NT2/D1 (cell line): ENCODE data around the gene GNB5.

ENCODE experiments used
- SUZ12 ChIP-seq: IDR thresholded peaks from 2 replicates; pipeline ENCODE4 v1.6.1; 2011; ENCODE audit not compliant: insufficient read length, insufficient read depth; ENCODE audit errors: extremely low read depth
- ZNF274 ChIP-seq: IDR thresholded peaks from 2 replicates; pipeline ENCODE4 v1.6.1; 2011; ENCODE audit warnings: mild to moderate bottlenecking, low read depth, low read length

- TF ChIP-seq ZNF274 (no peak), SUZ12 (no peak)
Observed at GRCh38 chr15:52228921-52229320, 37.7 kb upstream of the GNB5 start.
